Right lobe of liver (tissue), 6 donors: Measurements from ENCODE around the gene PRRT1. TPM values are rescaled to one million over a fixed set of nuclear protein-coding genes. Genes with fewer than 3 reads are reported as not detected.
A peak's percentile ranks its signal among the peaks of the same experiment; 100 is the strongest.

Experiments used
- ATAC-seq, 4 donors: fragments of 200-7000 bp; cut with Tn5 transposase; one replicate each; pipeline ENCODE4 v1.9.1; 2020; ENCODE audit warnings: mild to moderate bottlenecking in 4 of 4, moderate library complexity in 4 of 4
- DNase-seq, 3 donors: peaks; one replicate each; pipeline ENCODE4 v3.0.0-alpha.2; 2020
- H3K27ac ChIP-seq, 3 donors: fragments of 200-600 bp; one replicate each; pipeline ENCODE4 v1.8.0; 2022
- H3K27me3 ChIP-seq, 2 donors: fragments of 200-600 bp; one replicate each; pipeline ENCODE4 v1.8.0; 2022
- H3K36me3 ChIP-seq, 4 donors: fragments of 200-600 bp; sonication (generic) in 1 of 4; one replicate each; pipeline versions ENCODE4 v1.5.1 to v1.8.0; 2017 to 2022; ENCODE audit warnings: control low read depth in 1 of 4
- H3K4me1 ChIP-seq, 4 donors: fragments of 200-600 bp; sonication (generic) in 1 of 4; one replicate each; pipeline versions ENCODE4 v1.5.1 to v1.8.0; 2017 to 2022; ENCODE audit warnings: control low read depth in 1 of 4
- H3K4me3 ChIP-seq, 3 donors: fragments of 200-600 bp; one replicate each; pipeline ENCODE4 v1.8.0; 2022
- H3K9me3 ChIP-seq, 4 donors: fragments of 200-600 bp; sonication (generic) in 1 of 4; one replicate each; pipeline versions ENCODE4 v1.5.1 to v1.8.0; 2017 to 2022; ENCODE audit warnings: control low read depth in 1 of 4
- POLR2A ChIP-seq: fragments of 450-650 bp; IDR thresholded peaks from one replicate; pipeline ENCODE4 v1.6.1; 2017; ENCODE audit warnings: antibody characterized with exemption, mild to moderate bottlenecking
- WGBS: methylation state at CpG from one replicate; pipeline ENCODE4 v1.1.6; 2018; ENCODE audit warnings: low coverage, low lambda C conversion rate; ENCODE audit not compliant: insufficient coverage; ENCODE audit errors: missing lambda C conversion rate; 5-methylcytosine and 5-hydroxymethylcytosine counted together
- intact Hi-C, 2 donors: fragments of 100-400 bp; cut with DNase I; formaldehyde crosslinking; loops; one replicate each; pipeline versions ENCODE4 v1.11.2 to v1.14.1; 2022
- total RNA-seq, 6 experiments: library from RNA; depleted of rRNA in 2 of 6; stranded (reverse); fragments of >200 nt in 2 of 6; fragmentation: NEBNext Ultra II Directional in 3 of 6; extraction: Animal tissue kit (Norgen Biotek cat#: 25700) in 3 of 6; gene quantifications; one replicate each; pipeline versions ENCODE4 v1.1.0 to v1.2.4, GENCODE V29; 2016 to 2023
- TF ChIP-seq, protein P1 (sequence below), 4 donors: fragments of 200-600 bp in 3 of 4; fragments of 450-650 bp in 1 of 4; IDR thresholded peaks; one replicate each; pipeline versions ENCODE4 v1.5.1 to v1.8.0; 2016 to 2022; ENCODE audit warnings: antibody characterized with exemption in 4 of 4, mild to moderate bottlenecking in 2 of 4
- donor health status: DM: no; HTN: yes; CAD: no.
- donor health status: DM: no; HTN: no; CAD: no.
- donor health status: DM: no; HTN: no; CAD: no.
- donor health status: DM: no; HTN: yes; CAD: no.
- donor health status: DM: no; HTN: yes; CAD: no.

Gene PRRT1
- total RNA-seq, 6 experiments from 2014 or later = 0.13 to 0.29 (median 0.24) TPM; not detected in 2

DNA sequence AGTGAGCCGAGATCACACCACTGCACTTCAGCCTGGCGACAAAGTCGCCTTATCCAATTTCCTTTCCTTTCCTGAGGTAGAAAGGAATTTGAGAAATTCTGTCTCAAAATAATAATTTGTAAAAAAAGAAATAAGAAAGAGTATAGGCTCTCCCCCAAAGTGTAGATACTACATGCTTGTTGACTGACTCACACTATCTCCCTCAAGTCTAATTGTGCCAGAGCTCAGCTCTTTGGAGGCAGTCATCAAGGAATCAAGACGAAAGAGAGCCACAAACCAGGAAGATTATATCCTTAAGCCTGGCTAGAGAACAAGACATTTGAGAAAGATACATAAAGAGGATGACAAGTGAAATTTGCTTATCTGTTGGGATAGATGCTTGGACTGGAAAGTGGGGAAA lies 18.0 kb downstream of the PRRT1 start:
- intact Hi-C loops = no loop called here
- Histone ChIP-seq H3K4me3 (no peak overlapping the region), H3K36me3 (no peaks in the 10 kb centered on the region), H3K27ac (no peak overlapping the region), H3K27me3 (no peaks in the 10 kb centered on the region), H3K4me1 (peaks cover 0 to 10% (median 4%) of the 10 kb centered on the region in 4 donors), H3K9me3 (no peaks in the 10 kb centered on the region)
- TF ChIP-seq, protein P1, sequence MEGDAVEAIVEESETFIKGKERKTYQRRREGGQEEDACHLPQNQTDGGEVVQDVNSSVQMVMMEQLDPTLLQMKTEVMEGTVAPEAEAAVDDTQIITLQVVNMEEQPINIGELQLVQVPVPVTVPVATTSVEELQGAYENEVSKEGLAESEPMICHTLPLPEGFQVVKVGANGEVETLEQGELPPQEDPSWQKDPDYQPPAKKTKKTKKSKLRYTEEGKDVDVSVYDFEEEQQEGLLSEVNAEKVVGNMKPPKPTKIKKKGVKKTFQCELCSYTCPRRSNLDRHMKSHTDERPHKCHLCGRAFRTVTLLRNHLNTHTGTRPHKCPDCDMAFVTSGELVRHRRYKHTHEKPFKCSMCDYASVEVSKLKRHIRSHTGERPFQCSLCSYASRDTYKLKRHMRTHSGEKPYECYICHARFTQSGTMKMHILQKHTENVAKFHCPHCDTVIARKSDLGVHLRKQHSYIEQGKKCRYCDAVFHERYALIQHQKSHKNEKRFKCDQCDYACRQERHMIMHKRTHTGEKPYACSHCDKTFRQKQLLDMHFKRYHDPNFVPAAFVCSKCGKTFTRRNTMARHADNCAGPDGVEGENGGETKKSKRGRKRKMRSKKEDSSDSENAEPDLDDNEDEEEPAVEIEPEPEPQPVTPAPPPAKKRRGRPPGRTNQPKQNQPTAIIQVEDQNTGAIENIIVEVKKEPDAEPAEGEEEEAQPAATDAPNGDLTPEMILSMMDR (IDR thresholded peaks at IDR 0.05) = no peak
- no peak for TF ChIP-seq POLR2A
- no peak for ATAC-seq
- no peak for DNase-seq
- 84% methylated on average over 4 of the region's 4 CpGs for WGBS

DNA sequence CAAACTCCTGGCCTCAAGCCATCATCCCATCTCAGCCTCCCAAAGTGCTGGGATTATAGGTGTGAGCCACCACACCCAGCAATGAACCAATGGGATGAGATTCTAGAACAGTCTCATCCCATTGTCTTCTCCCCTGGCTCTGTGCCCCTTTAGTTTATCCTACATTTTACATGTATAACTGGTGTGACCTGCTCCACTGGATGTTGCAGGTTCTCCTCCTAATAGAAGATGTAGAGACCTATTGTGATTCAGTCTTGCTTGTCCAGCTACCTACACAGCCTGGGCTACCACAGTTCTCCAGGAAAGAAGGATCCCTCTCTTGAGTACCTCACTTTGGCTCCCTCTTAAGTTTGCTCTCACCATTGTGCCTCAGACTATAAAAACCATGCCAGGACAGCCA lies 19.6 kb downstream of the PRRT1 start:
- no peak for ATAC-seq
- no peak for DNase-seq
- no peak for TF ChIP-seq POLR2A
- TF ChIP-seq, protein P1 (IDR thresholded peaks at IDR 0.05) = no peak
- Histone ChIP-seq H3K4me3 (no peak overlapping the region), H3K27ac (no peak overlapping the region), H3K9me3 (no peaks in the 10 kb centered on the region), H3K27me3 (no peaks in the 10 kb centered on the region), H3K4me1 (peaks cover 0 to 19% (median 10%) of the 10 kb centered on the region in 4 donors), H3K36me3 (no peaks in the 10 kb centered on the region)
- intact Hi-C loops = no loop called here

DNA sequence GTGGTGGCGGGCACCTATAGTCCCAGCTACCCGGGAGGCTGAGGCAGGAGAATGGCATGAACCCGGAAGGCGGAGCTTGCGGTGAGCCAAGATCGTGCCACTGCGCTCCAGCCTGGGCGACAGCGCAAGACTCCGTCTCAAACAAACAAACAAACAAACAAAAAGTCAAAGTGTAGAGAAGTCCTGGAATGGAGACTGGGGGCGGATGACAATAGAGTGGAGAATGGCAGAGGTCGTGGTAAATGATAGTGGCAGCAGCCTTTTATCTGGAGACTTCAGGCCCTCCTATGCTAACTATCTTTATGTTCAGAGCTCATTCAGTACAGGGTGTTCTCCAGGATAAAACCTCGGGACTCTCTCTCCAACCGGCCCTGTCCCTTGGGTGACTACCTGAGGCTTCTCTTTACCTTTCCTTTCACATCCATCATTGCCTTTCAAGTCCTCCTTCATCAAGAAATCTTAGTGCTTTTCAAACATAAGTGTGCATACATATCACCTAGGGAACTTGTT lies 20.2 kb downstream of the PRRT1 start:
- Histone ChIP-seq H3K4me1 (peaks cover 0 to 24% (median 13%) of the 10 kb centered on the region in 4 donors), H3K27ac (no peak overlapping the region), H3K27me3 (no peaks in the 10 kb centered on the region), H3K4me3 (no peak overlapping the region), H3K9me3 (no peaks in the 10 kb centered on the region), H3K36me3 (peaks cover 0 to 2% (median under 1%) of the 10 kb centered on the region in 4 donors)
- ATAC-seq (no peak), DNase-seq (no peak)
- TF ChIP-seq, protein P1 (IDR thresholded peaks at IDR 0.05) = no peak
- TF ChIP-seq POLR2A = no peak
- WGBS = 71% methylated on average over 8 of the region's 14 CpGs
- intact Hi-C loops = no loop called here

DNA sequence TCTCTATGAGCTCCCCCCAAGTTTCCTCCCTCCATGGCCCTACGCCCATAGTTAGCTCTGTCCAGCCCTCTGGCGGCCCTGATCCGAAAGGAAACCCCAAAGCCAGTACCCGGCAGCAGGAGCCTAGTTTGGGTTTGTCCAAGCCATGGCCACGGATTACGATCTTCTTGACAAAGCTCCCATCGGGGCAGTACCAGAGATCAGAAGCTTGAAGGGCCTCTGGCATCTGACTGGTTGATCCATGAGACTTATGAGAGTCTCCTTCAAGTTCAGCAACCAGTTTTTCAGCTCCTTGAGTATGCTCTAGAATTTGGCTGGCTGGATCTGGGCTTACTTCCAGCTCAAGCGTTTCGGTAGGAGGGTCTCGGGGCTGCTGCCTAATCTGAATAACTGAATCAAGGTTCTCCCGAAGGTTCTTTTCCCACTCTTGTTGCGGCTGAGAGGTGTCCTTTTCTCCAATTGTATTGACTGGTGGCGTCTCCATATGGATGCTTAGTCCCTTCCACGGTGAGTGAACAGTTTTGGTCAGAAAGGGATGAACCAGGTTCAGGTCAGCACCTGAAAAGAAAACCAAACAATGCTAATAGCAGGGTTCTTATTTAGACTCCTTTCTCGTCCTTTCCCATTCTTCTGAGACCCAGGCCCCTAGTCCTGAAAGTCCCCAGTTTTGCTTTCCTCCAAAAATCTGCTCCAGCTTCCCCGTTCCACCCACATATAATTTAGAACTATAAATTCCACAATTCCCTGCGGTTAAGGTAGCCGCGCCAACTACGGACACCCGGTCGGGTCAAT lies 22.2 kb downstream of the PRRT1 start:
- Histone ChIP-seq H3K27me3 (no peaks in the 10 kb centered on the region), H3K36me3 (peaks cover 0 to 19% (median 8%) of the 10 kb centered on the region in 4 donors), H3K9me3 (no peaks in the 10 kb centered on the region), H3K4me3 (peak overlapping the region; percentile 52 to 61 (median 55)), H3K27ac (peak overlapping the region; percentile 74 to 85 (median 81)), H3K4me1 (peaks cover 0 to 28% (median 13%) of the 10 kb centered on the region in 4 donors)
- ATAC-seq (peak; percentile 52 to 60 (median 56)), DNase-seq (no peak)
- 31% methylated on average over 19 of the region's 22 CpGs for WGBS
- intact Hi-C loops = no loop called here
- TF ChIP-seq, protein P1 (IDR thresholded peaks at IDR 0.05) = no peak
- no peak for TF ChIP-seq POLR2A
